Ascending aorta (tissue), 2 donors: ENCODE results near the gene ATG9B. TPM values are rescaled to one million over a fixed set of nuclear protein-coding genes. Genes with fewer than 3 reads are reported as not detected.

ENCODE experiments used
- DNase-seq, 2 donors: peaks; one replicate each; pipeline ENCODE4 v3.0.0-alpha.2; 2019; ENCODE audit warnings: low spot score in 2 of 2
- H3K27ac ChIP-seq, 2 donors: fragments of 200-600 bp; sonication (generic); one replicate each; pipeline ENCODE4 v1.5.1; 2016 to 2017; ENCODE audit warnings: mild to moderate bottlenecking in 1 of 2
- H3K27me3 ChIP-seq: fragments of 200-600 bp; sonication (generic); one replicate; pipeline ENCODE4 v1.5.1; 2017
- H3K36me3 ChIP-seq, 2 donors: fragments of 200-600 bp; sonication (generic); one replicate each; pipeline ENCODE4 v1.5.1; 2016
- H3K4me1 ChIP-seq, 2 donors: fragments of 200-600 bp; sonication (generic); one replicate each; pipeline ENCODE4 v1.5.1; 2016 to 2017; ENCODE audit warnings: mild to moderate bottlenecking in 1 of 2
- H3K4me3 ChIP-seq, 2 donors: fragments of 200-600 bp; sonication (generic); one replicate each; pipeline ENCODE4 v1.5.1; 2016 to 2017; ENCODE audit warnings: mild to moderate bottlenecking in 1 of 2
- H3K9me3 ChIP-seq, 2 donors: fragments of 200-600 bp; sonication (generic); one replicate each; pipeline ENCODE4 v1.5.1; 2016
- CTCF ChIP-seq, 3 experiments: fragments of 200-600 bp in 2 of 3; fragments of 450-650 bp in 1 of 3; sonication (generic) in 2 of 3; IDR thresholded peaks; one replicate each; pipeline ENCODE4 v1.5.1; 2016 to 2019; ENCODE audit warnings: antibody characterized with exemption in 3 of 3, mild to moderate bottlenecking in 1 of 3, moderate library complexity in 1 of 3
- intact Hi-C: fragments of 100-400 bp; cut with DNase I; formaldehyde crosslinking; loops from one replicate; pipeline ENCODE4 v1.15.1; 2023
- total RNA-seq: library from RNA; depleted of rRNA; stranded (reverse); fragments of >200 nt; gene quantifications from one replicate; pipeline ENCODE4 v1.1.0, GENCODE V29; 2016

Gene ATG9B
- total RNA-seq, 1 donor from 2014 or later: not detected

- no peaks in the 10 kb centered on the region for H3K4me1 ChIP-seq
- TF ChIP-seq CTCF (IDR thresholded peaks at IDR 0.05): no peak
- intact Hi-C loops: no loop called here
- peak overlapping the region in 1 of 2 donors; percentile 30 for H3K4me3 ChIP-seq
- no peaks in the 10 kb centered on the region for H3K27me3 ChIP-seq
- no peaks in the 10 kb centered on the region for H3K36me3 ChIP-seq
- DNase-seq: no peak
- no peak overlapping the region for H3K27ac ChIP-seq
- no peaks in the 10 kb centered on the region for H3K9me3 ChIP-seq
Measured at GRCh38 chr7:150993511-150993910, 30.8 kb downstream of the ATG9B start.

GRCh38 chr7:150992833-150993302 is 31.4 kb downstream of the ATG9B start:
- TF ChIP-seq CTCF (IDR thresholded peaks at IDR 0.05): no peak
- no peaks in the 10 kb centered on the region for H3K36me3 ChIP-seq
- intact Hi-C loops: no loop called here
- no peaks in the 10 kb centered on the region for H3K9me3 ChIP-seq
- H3K4me3 ChIP-seq: no peak overlapping the region
- no peaks in the 10 kb centered on the region for H3K27me3 ChIP-seq
- H3K27ac ChIP-seq: no peak overlapping the region
- no peak for DNase-seq
- no peaks in the 10 kb centered on the region for H3K4me1 ChIP-seq

GRCh38 chr7:150992051-150992640 is 32.1 kb downstream of the ATG9B start:
- no peak overlapping the region for H3K27ac ChIP-seq
- no peaks in the 10 kb centered on the region for H3K36me3 ChIP-seq
- H3K27me3 ChIP-seq: no peaks in the 10 kb centered on the region
- no peaks in the 10 kb centered on the region for H3K4me1 ChIP-seq
- no peak for TF ChIP-seq CTCF (IDR thresholded peaks at IDR 0.05)
- intact Hi-C loops: no loop called here
- no peaks in the 10 kb centered on the region for H3K9me3 ChIP-seq
- no peak for DNase-seq
- no peak overlapping the region for H3K4me3 ChIP-seq

- intact Hi-C loops: no loop called here
- no peak within 1 kb of the TSS for H3K27ac ChIP-seq
- H3K27me3 ChIP-seq: no peaks in the 10 kb centered on the region
Measured at GRCh38 chr7:150990416-150991186, 33.7 kb downstream of the ATG9B start, which contains the start of gene NOS3. TSS of gene NOS3 (plus strand) at chr7:150991017. CDS start at chr7:150993804, 2,787 bp downstream.

GRCh38 chr7:150989456-150989855 is 34.8 kb downstream of the ATG9B start:
- Histone ChIP-seq H3K4me3 (no peak overlapping the region), H3K9me3 (no peaks in the 10 kb centered on the region), H3K27me3 (no peaks in the 10 kb centered on the region), H3K36me3 (no peaks in the 10 kb centered on the region), H3K4me1 (no peaks in the 10 kb centered on the region), H3K27ac (no peak overlapping the region)
- intact Hi-C loops: loop anchor here (2.0 kb wide), 1 partner anchor 91 kb away; no protein-coding TSS in a partner anchor
- TF ChIP-seq CTCF (IDR thresholded peaks at IDR 0.05): no peak
- no peak for DNase-seq

More at GRCh38 chr7:150990416-150991186, 33.7 kb downstream of the ATG9B start, which contains the start of gene NOS3:
- Histone ChIP-seq H3K4me1 (no peaks in the 10 kb centered on the region), H3K36me3 (no peaks in the 10 kb centered on the region), H3K9me3 (no peaks in the 10 kb centered on the region), H3K4me3 (no peak within 1 kb of the TSS)
- no peak for TF ChIP-seq CTCF (IDR thresholded peaks at IDR 0.05)
- no peak for DNase-seq
